Ramos (cell line): ENCODE measurements around the gene ANXA5.

ENCODE experiments used
- in situ Hi-C: fragments of 300-500 bp; cut with MboI; formaldehyde crosslinking; loops from one replicate; pipeline ENCODE4 v1.14.3; 2022; ENCODE audit warnings: low sequenced_read_pairs; ENCODE audit not compliant: unreplicated experiment

Gene ANXA5

GRCh38 chr4:121653214-121653613 lies 43.6 kb downstream of the ANXA5 start:
- in situ Hi-C loops = no loop called here

- in situ Hi-C loops = no loop called here
Observed at GRCh38 chr4:121651597-121651996, 45.2 kb downstream of the ANXA5 start.

- in situ Hi-C loops = no loop called here
Observed at GRCh38 chr4:121650741-121651140, 46.0 kb downstream of the ANXA5 start.

GRCh38 chr4:121648516-121648915 lies 48.3 kb downstream of the ANXA5 start:
- in situ Hi-C loops = no loop called here

- in situ Hi-C loops = no loop called here
Observed at GRCh38 chr4:121642876-121643585, 53.7 kb downstream of the ANXA5 start.

GRCh38 chr4:121642292-121642691 lies 54.5 kb downstream of the ANXA5 start:
- in situ Hi-C loops = no loop called here

- in situ Hi-C loops = no loop called here
Observed at GRCh38 chr4:121633653-121634052, 63.1 kb downstream of the ANXA5 start.

GRCh38 chr4:121632636-121633035 lies 64.1 kb downstream of the ANXA5 start:
- in situ Hi-C loops = no loop called here
